Stimulated activated CD8-positive, alpha-beta memory T cell treated with anti-CD3 and anti-CD28 coated beads, Interleukin-15, amount 100 ng/mL, for 1 hour (primary cell): Measurements from ENCODE around the gene PIGS.
A peak's percentile ranks its signal among the peaks of the same experiment; 100 is the strongest.
"Not testable (repeated sequence)": the region's sequence is repeated elsewhere in the genome, so short reads cannot be mapped to it uniquely, and the experiment has no call there.

Source experiments
- DNase-seq: peaks from one replicate; pipeline ENCODE4 v3.0.0-alpha.2; 2020; ENCODE audit warnings: low read depth

The PIGS gene

GRCh38 chr17:28578246-28579195, 7.2 kb upstream of the PIGS start:
- DNase-seq, result no peak

- DNase-seq, result no peak
Measured at GRCh38 chr17:28577466-28577824, 6.1 kb upstream of the PIGS start.

GRCh38 chr17:28576758-28577465, 5.6 kb upstream of the PIGS start, which contains the start of gene ALDOC:
TSS of gene ALDOC (minus strand) at chr17:28576895. CDS start at chr17:28575532, 1,363 bp downstream.
- DNase-seq, result peak; percentile 93

- not testable (repeated sequence) for DNase-seq
Measured at GRCh38 chr17:28576016-28576415, 4.7 kb upstream of the PIGS start.

- DNase-seq, result no peak
Measured at GRCh38 chr17:28575126-28575795, 3.9 kb upstream of the PIGS start.

DNA sequence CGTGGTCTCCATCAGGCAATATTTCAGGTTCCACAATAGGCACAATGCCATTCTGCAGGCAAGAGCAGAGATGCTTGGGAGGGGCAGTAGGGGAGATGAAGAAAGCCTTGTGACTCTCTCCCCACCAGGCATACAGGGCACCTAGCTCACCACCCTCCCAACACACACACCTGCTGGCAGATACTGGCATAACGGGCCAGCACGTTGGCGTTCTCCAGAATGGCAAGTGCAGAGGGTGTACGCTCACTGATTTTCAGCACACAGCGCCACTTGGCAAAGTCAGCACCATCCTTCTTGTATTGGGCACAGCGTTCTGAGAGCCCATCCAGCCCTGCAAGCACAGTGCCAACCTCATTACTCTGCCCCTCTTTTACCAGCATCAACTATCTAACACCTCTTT, 3.2 kb upstream of the PIGS start:
- DNase-seq, result no peak

DNA sequence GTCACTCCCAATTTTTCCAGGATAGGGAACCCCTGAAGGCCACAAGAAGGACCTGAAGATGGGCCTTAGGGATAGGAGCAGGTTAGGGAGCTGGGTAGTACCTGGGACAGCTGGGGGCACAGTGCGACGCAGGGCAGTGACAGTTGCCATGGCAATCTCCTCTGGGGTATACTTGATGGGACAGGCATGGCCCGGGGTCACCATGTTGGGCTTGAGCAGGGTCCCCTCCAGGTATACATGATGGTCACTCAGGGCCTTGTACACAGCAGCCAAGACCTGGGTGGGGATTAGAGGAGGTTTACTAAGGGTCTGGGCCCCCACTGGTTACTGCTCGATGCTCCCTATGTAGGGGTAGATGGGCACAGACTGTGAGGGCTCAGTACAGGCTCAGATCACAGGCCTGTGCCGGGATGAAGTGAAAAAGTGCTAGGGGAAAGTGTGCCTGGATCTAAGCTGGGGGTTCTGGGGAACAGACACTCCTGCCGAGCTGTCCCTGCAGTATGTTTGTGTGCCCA, 2.7 kb upstream of the PIGS start:
- DNase-seq, result no peak

DNA sequence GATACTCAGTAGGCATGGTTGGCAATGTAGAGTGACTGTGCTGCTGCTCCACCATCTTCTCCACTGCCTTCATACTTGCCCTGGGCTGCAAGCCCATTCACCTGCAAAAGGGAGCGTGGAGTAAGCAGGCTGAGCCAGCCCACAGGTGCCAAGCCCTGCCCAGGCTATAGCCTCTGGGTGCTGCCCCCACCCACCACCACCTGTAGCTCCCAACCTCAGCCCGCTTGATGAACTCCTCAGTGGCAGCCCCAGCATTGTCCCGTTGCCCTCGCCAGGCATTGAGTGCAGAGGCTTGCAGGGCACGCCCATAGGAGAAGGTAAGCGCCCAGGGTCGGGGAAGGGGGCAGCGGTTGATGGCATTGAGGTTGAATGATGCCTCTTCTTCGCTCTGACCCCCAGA, 2.2 kb upstream of the PIGS start:
- DNase-seq, result no peak

- DNase-seq, result no peak
Measured at GRCh38 chr17:28573040-28573380, 1.7 kb upstream of the PIGS start.

DNA sequence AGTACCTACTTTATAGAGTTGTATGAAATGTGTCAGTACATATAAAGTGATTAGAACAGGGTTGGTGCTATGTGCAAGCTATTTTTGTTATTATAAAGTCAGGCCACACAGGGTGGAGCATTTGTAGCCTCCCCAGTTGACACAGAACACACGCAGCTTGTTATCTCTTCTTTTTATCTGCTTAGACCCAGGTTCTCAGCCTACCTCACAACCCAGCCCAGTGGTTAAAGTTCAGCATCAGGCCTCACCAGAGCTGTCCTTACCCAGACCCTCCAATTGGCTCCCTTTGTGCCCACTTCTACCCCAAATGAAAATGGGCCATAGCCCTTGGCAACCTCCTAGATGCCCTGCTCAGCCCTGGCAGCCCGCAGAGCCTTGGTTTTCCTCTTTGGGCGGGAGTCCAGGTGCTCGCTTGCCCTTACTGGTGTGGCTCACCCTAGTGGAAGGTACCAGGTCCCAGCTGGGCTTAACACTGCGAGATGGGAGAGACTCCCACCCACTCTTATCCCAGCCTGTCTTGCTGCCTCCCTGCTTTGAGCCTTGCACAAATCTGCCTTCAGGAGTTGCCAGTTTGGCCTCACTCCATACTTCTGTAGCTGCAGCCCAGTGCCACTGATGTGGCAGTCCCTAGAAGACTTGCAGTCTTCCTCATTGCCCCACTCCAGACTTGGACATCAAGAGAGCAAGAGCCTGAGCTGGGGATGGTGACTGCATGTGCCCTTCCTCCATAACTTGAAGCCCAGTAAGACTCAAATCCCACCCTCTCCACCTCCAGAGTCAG, 1.1 kb upstream of the PIGS start:
- no peak for DNase-seq

DNA sequence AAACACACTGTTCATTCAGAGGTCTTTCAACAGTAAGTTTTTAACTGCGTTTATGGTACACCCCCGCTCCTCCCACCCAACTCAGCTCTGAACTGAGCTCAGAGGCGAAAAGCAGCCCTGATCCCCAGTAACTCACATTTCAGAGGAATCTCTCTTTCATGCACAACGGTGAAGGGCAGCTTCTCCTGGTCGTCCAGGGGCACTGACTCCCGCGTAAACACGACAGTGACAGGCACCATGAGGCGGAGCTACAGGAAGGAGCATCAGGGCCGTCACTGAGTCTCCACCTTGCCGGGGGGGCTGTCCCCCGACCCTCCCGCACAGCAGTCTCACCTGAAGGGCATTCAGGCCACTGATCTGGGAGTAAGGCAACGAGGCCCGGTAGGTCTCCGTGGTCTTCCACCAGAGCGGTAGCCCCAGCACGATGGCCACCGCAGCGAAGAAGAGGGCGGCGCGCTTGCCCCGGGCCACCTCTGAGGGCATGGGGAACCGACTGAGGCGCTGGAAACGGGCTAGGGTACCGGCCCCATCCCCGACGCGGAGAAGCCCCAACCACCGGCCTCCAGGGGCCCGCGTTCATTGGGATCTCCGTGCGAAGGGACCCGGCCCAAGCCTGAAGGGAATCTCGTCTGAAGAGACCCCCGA, 486 bp downstream of the PIGS start:
- no peak for DNase-seq

DNA sequence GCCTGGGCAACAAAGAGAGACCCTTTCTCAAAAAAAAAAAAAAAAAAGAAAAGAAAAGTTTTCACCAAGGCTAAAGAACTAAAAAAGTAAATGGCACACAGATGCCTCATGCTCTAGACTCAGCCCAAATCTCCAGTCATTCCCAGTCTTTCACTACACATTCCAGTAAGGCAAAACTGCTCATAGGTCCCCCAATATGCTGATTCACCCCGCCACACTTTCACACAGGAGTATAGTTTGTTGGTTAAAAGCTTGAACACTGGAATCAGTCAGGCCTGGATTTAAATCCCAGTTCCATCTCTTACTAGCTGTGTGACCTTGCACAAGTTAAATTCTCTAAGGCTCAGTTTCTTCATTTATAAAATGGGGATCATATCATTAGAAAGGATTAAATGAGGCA, 1.9 kb downstream of the PIGS start:
- DNase-seq, result no peak

DNA sequence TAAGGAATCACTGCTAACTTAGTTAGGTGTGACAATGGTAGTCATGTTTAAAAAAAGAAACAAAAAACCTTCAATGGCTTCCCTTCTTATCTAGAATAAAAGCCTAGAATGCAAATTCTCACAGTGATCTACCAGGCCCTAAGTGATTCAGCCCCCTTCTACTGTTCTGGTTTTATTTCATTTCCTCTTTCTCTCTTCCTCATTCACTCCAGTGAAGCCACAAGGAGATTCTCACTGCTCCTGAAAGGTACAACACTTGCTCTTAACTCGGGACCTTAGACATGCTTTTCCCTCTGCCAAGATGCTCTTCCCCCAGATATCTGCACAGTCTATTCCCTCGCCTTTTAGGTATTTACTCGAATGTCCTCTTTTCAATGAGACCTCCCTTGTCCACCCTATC, 3.7 kb downstream of the PIGS start:
- DNase-seq, result no peak

GRCh38 chr17:28563475-28563874, 7.8 kb downstream of the PIGS start:
- DNase-seq, result no peak

GRCh38 chr17:28555022-28555421, 16.3 kb downstream of the PIGS start:
- DNase-seq, result no peak

DNA sequence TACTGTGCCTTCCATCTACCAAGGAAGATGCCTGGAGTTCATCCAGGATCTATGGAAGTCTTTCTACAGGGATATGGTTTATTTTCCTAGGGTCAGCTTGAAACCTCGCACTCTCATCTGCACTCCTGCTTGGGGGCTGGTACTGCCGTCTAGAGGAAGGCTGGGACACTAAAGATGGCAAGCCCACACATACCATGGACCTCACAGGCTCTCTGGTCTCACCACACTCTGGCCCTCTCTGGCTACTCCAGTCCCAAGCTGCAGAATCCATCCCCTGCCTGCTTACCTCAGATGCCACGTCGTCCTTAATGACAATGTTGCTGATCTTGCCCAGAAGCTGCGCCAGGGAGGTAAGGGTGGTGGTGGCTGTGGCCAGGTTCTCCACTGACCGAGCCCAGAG, 16.8 kb downstream of the PIGS start:
- DNase-seq, result no peak

GRCh38 chr17:28553000-28553505, 18.3 kb downstream of the PIGS start:
- DNase-seq, result no peak

- peak; percentile 57 for DNase-seq
Measured at GRCh38 chr17:28552176-28552999, 18.9 kb downstream of the PIGS start, which contains the start of gene UNC119. TSS of gene UNC119 (minus strand) at chr17:28552624. CDS start at chr17:28552557, 67 bp downstream.

DNA sequence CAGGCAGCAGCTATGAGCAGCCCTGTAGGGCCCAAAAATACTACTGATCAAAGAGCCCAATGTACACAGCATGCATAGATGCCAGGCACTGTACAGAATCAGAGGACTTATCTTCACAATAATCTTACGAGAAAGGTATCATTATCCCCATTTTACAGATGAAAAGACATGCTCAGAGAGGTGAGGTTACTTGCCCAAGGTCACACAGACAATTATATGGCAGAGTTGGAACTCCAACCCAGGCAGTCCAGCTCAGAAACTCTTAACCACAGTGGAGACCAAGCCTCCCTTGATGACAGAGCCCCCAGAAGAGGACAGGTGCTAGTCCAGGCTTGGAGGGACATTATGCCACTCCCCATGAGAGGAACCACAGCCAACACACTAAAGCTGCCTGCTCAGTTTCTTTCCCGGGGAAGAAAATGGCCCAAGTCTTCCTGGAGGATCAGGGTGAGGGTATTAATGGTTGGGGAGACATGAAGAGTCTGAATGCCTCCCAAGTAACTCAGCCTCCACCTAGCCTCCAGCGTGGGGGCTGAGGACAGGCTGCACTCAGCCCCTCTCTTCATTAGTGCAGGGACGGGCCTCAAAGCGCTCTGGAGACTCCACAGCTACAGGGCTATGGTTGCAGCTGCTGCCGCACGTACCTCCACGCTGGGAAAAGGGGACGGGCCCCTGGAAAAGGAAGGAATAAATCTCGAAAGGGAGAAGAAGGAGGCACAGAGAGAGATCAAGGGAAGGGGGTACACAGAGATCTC, 19.7 kb downstream of the PIGS start:
- no peak for DNase-seq
